Progenitor cell of endocrine pancreas (in vitro differentiated cells): Measurements from ENCODE around the gene SFRP5. TPM values are rescaled to one million over a fixed set of nuclear protein-coding genes. Genes with fewer than 3 reads are reported as not detected.

Source experiments
- DNase-seq: peaks from one replicate; pipeline ENCODE4 v3.0.0; 2021; ENCODE audit warnings: low spot score; ENCODE audit not compliant: unreplicated experiment
- H3K27ac Mint-ChIP-seq: 2 replicates; pipeline ENCODE4 v1.8.0; 2021; ENCODE audit warnings: mild to moderate bottlenecking, moderate library complexity, mixed read lengths
- H3K27me3 Mint-ChIP-seq: 2 replicates; pipeline ENCODE4 v1.8.0; 2021; ENCODE audit warnings: mixed read lengths
- H3K36me3 Mint-ChIP-seq: 2 replicates; pipeline ENCODE4 v1.8.0; 2022; ENCODE audit warnings: mixed read lengths; ENCODE audit not compliant: insufficient read depth
- H3K4me1 Mint-ChIP-seq: 2 replicates; pipeline ENCODE4 v1.8.0; 2021; ENCODE audit warnings: low read depth, mixed read lengths
- H3K4me3 Mint-ChIP-seq: 2 replicates; pipeline ENCODE4 v1.8.0; 2021; ENCODE audit warnings: low read depth, mild to moderate bottlenecking, moderate library complexity, mixed read lengths
- H3K9me3 Mint-ChIP-seq: 2 replicates; pipeline ENCODE4 v1.8.0; 2021; ENCODE audit warnings: low read depth, mixed read lengths
- CTCF ChIP-seq: fragments of 200-600 bp; sonication (generic); IDR thresholded peaks from one replicate; pipeline ENCODE4 v1.5.0; 2021; ENCODE audit warnings: antibody characterized with exemption, mild to moderate bottlenecking; ENCODE audit not compliant: unreplicated experiment
- total RNA-seq: library from RNA; stranded (reverse); gene quantifications from 2 replicates; pipeline ENCODE4 v1.2.1, GENCODE V29; 2021

The SFRP5 gene
- total RNA-seq, 1 donor from 2014 or later: 81.0 TPM

- Mint-ChIP-seq H3K4me3 (no peak overlapping the region), H3K36me3 (peaks cover 15% of the 10 kb centered on the region), H3K9me3 (no peaks in the 10 kb centered on the region), H3K27ac (peak overlapping the region; percentile 62), H3K4me1 (peaks cover 11% of the 10 kb centered on the region), H3K27me3 (no peaks in the 10 kb centered on the region)
- DNase-seq: no peak
- no peak for TF ChIP-seq CTCF
These were observed 11.9 kb downstream of the SFRP5 start for GRCh38 chr10:97759946-97760345.

- peaks cover 20% of the 10 kb centered on the region for H3K36me3 Mint-ChIP-seq
- H3K27me3 Mint-ChIP-seq: no peaks in the 10 kb centered on the region
- peaks cover 5% of the 10 kb centered on the region for H3K4me1 Mint-ChIP-seq
- no peak overlapping the region for H3K4me3 Mint-ChIP-seq
- no peaks in the 10 kb centered on the region for H3K9me3 Mint-ChIP-seq
- DNase-seq: peak; percentile 83
- no peak overlapping the region for H3K27ac Mint-ChIP-seq
- peak; percentile 98 for TF ChIP-seq CTCF
These were observed 12.5 kb downstream of the SFRP5 start for GRCh38 chr10:97759158-97759887.

GRCh38 chr10:97757471-97757870 is 14.3 kb downstream of the SFRP5 start:
- Mint-ChIP-seq H3K4me1 (peaks cover 1% of the 10 kb centered on the region), H3K27ac (no peak overlapping the region), H3K9me3 (no peaks in the 10 kb centered on the region), H3K4me3 (no peak overlapping the region), H3K36me3 (peaks cover 27% of the 10 kb centered on the region), H3K27me3 (no peaks in the 10 kb centered on the region)
- DNase-seq: no peak
- no peak for TF ChIP-seq CTCF

GRCh38 chr10:97755718-97756117 is 16.1 kb downstream of the SFRP5 start:
- no peak for TF ChIP-seq CTCF
- Mint-ChIP-seq H3K27ac (no peak overlapping the region), H3K27me3 (no peaks in the 10 kb centered on the region), H3K36me3 (peaks cover 27% of the 10 kb centered on the region), H3K4me1 (peaks cover 1% of the 10 kb centered on the region), H3K4me3 (no peak overlapping the region), H3K9me3 (no peaks in the 10 kb centered on the region)
- DNase-seq: no peak

- no peak for TF ChIP-seq CTCF
- no peaks in the 10 kb centered on the region for H3K27me3 Mint-ChIP-seq
- H3K27ac Mint-ChIP-seq: peak overlapping the region; percentile 71
- H3K4me3 Mint-ChIP-seq: no peak overlapping the region
- no peak for DNase-seq
- no peaks in the 10 kb centered on the region for H3K9me3 Mint-ChIP-seq
- peaks cover 28% of the 10 kb centered on the region for H3K36me3 Mint-ChIP-seq
- H3K4me1 Mint-ChIP-seq: peaks cover 1% of the 10 kb centered on the region
These were observed 17.1 kb downstream of the SFRP5 start for GRCh38 chr10:97754726-97755125.
